ENCODE results near the gene GPATCH2L. TPM values are rescaled to one million over a fixed set of nuclear protein-coding genes. Genes with fewer than 3 reads are reported as not detected.

The GPATCH2L gene
- total RNA-seq, 2 experiments from 2014 or later = 50.1 to 52.1 TPM

DNA sequence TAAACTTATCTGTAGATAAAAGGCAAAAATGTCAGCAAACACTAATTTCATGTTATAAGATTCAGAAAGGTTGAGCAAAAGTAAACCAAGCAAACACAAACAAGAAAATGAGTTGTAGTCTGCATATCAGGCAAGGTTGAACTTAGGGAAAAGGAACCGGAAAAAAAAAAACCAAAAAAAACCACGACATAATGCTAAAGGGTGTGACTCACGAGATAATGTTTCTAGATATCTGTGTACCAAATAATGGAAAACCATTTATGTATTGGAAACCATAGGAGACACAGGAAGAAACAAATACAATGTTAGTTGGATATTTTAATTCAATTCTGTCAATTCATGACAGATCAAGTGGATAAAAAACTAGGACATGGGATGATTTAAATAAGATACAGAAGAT is 60.5 kb downstream of the GPATCH2L start:
- Mint-ChIP-seq H3K36me3 (peaks cover 2% of the 10 kb centered on the region), H3K9me3 (peaks cover 6% of the 10 kb centered on the region), H3K27me3 (no peaks in the 10 kb centered on the region), H3K4me1 (ENCODE audit: low read depth) (no peaks in the 10 kb centered on the region), H3K27ac (no peak overlapping the region), H3K4me3 (no peak overlapping the region)
- no peak for DNase-seq
- ChIA-PET CTCF (no interaction called here), POLR2A (interaction anchor here (0.5 kb wide), 1 partner anchor 26 kb away, joined by 4 read pairs; no protein-coding TSS in a partner anchor)
- intact Hi-C loops (cut with micrococcal nuclease) = no loop called here

DNA sequence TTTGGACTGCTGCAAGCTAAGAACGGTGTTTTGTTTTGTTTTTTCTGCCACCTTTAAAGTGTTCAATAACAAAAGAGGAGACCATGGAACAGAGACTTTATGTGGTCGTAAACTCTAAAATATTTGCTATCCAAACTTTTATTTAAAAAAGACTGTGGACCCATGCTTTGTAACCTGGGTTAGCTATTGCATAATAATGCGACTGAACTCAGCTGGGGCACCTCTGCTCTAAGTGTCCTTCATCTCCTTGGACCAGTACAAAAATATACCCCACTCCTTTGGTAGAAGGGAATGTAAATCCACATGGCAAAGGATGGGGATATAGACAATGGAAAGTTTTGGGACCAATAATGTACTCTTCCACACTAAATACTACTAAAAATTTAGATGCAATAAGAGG is 65.5 kb downstream of the GPATCH2L start:
- no peak for DNase-seq
- peaks cover 9% of the 10 kb centered on the region for H3K9me3 Mint-ChIP-seq
- H3K4me3 Mint-ChIP-seq = no peak overlapping the region
- POLR2A ChIA-PET = interaction anchor here (0.8 kb wide), 1 partner anchor 8 kb away, joined by 3 read pairs; no protein-coding TSS in a partner anchor
- intact Hi-C loops (cut with micrococcal nuclease) = no loop called here
- H3K36me3 Mint-ChIP-seq = peaks cover 2% of the 10 kb centered on the region
- H3K27me3 Mint-ChIP-seq = no peaks in the 10 kb centered on the region
- CTCF ChIA-PET = no interaction called here
- no peaks in the 10 kb centered on the region for H3K4me1 Mint-ChIP-seq (ENCODE audit: low read depth)
- H3K27ac Mint-ChIP-seq = no peak overlapping the region

DNA sequence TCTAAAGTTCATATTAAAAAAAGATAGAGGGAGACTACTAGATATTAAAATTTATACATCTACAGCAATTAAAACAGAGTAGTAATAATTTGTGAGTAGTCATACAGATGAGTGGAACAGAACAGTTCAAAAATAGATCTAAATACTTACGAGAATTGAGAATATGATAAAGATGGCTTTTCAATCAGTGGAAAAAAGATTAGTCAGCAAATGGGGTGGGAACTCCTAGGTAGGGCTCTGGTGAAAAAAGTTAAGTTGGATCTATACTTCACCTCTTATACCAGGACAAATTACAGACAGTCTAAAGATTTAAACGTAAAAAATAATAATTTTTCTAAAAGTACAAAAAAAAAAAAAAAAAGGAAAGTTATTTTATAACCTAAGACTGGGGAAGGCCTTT is 66.9 kb downstream of the GPATCH2L start:
- no peaks in the 10 kb centered on the region for H3K36me3 Mint-ChIP-seq
- CTCF ChIA-PET = no interaction called here
- no peak for DNase-seq
- H3K27ac Mint-ChIP-seq = no peak overlapping the region
- no peaks in the 10 kb centered on the region for H3K4me1 Mint-ChIP-seq (ENCODE audit: low read depth)
- H3K27me3 Mint-ChIP-seq = no peaks in the 10 kb centered on the region
- no peak overlapping the region for H3K4me3 Mint-ChIP-seq
- intact Hi-C loops (cut with micrococcal nuclease) = no loop called here
- H3K9me3 Mint-ChIP-seq = peaks cover 6% of the 10 kb centered on the region
- POLR2A ChIA-PET = no interaction called here

DNA sequence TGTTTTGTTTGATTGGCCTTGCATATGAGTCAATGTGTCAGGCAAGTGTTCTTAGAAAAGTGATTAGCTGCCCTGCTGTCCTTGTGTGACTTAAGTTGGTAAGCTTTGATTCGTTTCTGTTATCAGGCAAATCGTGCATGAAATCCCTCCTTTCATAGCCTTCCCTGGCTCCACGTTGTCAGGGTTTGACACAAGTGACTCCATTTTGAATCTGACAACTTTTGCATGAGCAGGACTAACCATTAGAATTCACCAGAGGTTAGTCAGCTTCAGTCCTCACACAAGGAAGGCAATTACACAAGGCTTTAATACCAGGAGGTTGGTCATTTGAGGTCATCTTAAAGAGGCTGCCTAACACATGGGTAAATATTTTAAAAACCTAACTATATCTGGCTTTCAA is 68.2 kb downstream of the GPATCH2L start:
- intact Hi-C loops (cut with micrococcal nuclease) = no loop called here
- no peaks in the 10 kb centered on the region for H3K4me1 Mint-ChIP-seq (ENCODE audit: low read depth)
- no peak for DNase-seq
- ChIA-PET CTCF (no interaction called here), POLR2A (no interaction called here)
- H3K27ac Mint-ChIP-seq = no peak overlapping the region
- H3K36me3 Mint-ChIP-seq = no peaks in the 10 kb centered on the region
- no peaks in the 10 kb centered on the region for H3K27me3 Mint-ChIP-seq
- H3K9me3 Mint-ChIP-seq = peaks cover 13% of the 10 kb centered on the region
- H3K4me3 Mint-ChIP-seq = no peak overlapping the region

DNA sequence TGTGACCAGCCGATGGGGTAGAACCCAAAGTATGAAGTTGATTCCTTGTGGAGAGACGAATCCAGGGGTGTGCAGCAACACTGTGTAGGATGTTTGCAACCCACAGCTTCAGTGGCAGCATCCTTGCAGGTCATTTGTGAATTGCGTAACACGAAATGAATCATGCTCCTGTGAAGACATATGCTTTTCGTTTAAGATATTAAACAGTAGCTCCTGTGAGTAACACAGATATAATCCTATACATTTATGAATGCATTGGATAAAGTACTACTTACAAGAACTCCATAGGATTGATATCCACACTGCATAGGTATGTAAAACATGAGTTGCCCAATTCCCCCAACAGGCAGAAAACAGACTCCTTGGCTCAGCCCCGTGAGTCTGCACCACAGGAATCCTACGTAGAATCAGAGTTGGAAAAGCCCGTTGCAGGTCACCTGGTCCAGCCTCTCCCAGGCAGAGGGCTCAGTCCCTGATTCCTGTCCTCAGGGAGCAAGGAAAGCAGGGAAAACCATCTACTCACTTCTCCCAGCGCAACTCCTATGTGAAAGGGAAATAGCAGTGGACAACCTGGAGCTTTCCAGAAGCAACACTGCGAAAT is 75.8 kb downstream of the GPATCH2L start:
- H3K27me3 Mint-ChIP-seq = no peaks in the 10 kb centered on the region
- no peak overlapping the region for H3K4me3 Mint-ChIP-seq
- ChIA-PET CTCF (interaction anchor here (0.6 kb wide), 1 partner anchor 1550 kb away, joined by 3 read pairs; no protein-coding TSS in a partner anchor), POLR2A (interaction anchor here (0.6 kb wide), 1 partner anchor 24 kb away, joined by 3 read pairs; no protein-coding TSS in a partner anchor)
- intact Hi-C loops (cut with micrococcal nuclease) = no loop called here
- H3K4me1 Mint-ChIP-seq (ENCODE audit: low read depth) = no peaks in the 10 kb centered on the region
- no peaks in the 10 kb centered on the region for H3K36me3 Mint-ChIP-seq
- no peak for DNase-seq
- H3K27ac Mint-ChIP-seq = no peak overlapping the region
- H3K9me3 Mint-ChIP-seq = peaks cover 27% of the 10 kb centered on the region

DNA sequence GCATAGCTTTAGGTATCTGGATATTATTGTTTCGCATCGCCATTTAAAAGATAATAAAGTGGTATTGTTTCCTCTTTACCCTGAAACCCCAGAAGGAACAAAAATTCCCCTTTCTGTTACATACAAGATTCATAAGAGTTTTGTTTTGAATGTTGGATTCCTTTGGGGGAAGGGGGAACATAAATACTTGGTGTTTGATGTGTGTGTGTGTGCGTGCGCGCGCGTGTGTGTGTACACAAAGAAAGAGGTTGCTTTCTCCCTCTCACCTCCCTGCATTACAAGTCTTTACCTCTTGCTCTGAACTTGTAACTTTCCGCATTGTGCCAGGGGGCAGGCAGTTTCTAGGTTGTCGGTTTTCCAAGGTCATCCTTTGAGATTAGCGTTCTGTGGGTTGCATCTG is 76.4 kb downstream of the GPATCH2L start:
- Mint-ChIP-seq H3K9me3 (peaks cover 27% of the 10 kb centered on the region), H3K36me3 (no peaks in the 10 kb centered on the region), H3K27ac (no peak overlapping the region), H3K27me3 (no peaks in the 10 kb centered on the region), H3K4me1 (ENCODE audit: low read depth) (no peaks in the 10 kb centered on the region), H3K4me3 (no peak overlapping the region)
- POLR2A ChIA-PET = interaction anchor here (0.6 kb wide), 1 partner anchor 25 kb away, joined by 3 read pairs; no protein-coding TSS in a partner anchor
- CTCF ChIA-PET = interaction anchor here (0.6 kb wide), 1 partner anchor 1551 kb away, joined by 3 read pairs; no protein-coding TSS in a partner anchor
- intact Hi-C loops (cut with micrococcal nuclease) = no loop called here
- no peak for DNase-seq

DNA sequence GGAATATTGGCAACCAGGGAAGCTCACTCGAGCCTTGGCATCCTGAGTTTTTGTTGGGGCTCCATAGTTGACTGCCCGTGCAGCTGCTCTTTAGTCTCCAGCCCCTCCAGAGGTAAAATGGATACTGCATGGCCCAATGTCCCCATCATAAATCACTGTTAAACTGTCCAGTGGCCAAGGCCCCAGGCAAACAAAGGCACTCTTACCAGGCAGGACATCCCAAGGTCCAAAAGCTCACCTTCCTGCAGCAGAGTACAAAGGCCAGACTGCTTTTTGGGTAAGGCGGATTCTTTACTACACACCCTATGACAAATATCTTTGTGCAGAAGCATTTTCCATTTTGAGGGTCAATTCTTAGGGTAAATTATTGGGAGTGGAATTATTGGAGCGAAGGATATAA is 81.1 kb downstream of the GPATCH2L start:
- H3K27me3 Mint-ChIP-seq = no peaks in the 10 kb centered on the region
- H3K4me3 Mint-ChIP-seq = no peak overlapping the region
- CTCF ChIA-PET = no interaction called here
- H3K27ac Mint-ChIP-seq = no peak overlapping the region
- H3K36me3 Mint-ChIP-seq = peaks cover 20% of the 10 kb centered on the region
- POLR2A ChIA-PET = no interaction called here
- DNase-seq = no peak
- no peaks in the 10 kb centered on the region for H3K4me1 Mint-ChIP-seq (ENCODE audit: low read depth)
- H3K9me3 Mint-ChIP-seq = no peaks in the 10 kb centered on the region
- intact Hi-C loops (cut with micrococcal nuclease) = no loop called here

DNA sequence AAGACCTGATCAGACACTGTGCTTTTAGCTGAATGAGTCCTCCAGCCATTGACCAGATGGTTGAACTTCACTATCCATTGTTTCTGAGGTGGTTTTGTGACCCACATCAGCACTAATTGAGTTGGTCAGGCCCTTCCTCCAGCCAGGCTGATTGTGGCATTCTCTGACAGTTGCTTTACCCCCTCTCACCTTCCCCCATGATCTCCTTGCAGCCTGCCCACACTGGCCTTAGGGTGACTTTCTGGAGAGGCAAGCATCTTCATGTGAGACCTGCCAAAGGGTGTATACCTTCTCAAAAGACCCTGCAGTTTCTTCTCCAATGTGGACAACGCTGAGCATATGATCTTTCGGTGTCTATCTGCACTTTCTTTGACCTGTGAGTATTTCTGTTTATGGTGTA is 83.9 kb downstream of the GPATCH2L start:
- no peak for DNase-seq
- no peak overlapping the region for H3K27ac Mint-ChIP-seq
- peaks cover 26% of the 10 kb centered on the region for H3K36me3 Mint-ChIP-seq
- CTCF ChIA-PET = no interaction called here
- POLR2A ChIA-PET = no interaction called here
- peaks cover 5% of the 10 kb centered on the region for H3K9me3 Mint-ChIP-seq
- H3K4me3 Mint-ChIP-seq = no peak overlapping the region
- no peaks in the 10 kb centered on the region for H3K27me3 Mint-ChIP-seq
- intact Hi-C loops (cut with micrococcal nuclease) = no loop called here
- no peaks in the 10 kb centered on the region for H3K4me1 Mint-ChIP-seq (ENCODE audit: low read depth)

DNA sequence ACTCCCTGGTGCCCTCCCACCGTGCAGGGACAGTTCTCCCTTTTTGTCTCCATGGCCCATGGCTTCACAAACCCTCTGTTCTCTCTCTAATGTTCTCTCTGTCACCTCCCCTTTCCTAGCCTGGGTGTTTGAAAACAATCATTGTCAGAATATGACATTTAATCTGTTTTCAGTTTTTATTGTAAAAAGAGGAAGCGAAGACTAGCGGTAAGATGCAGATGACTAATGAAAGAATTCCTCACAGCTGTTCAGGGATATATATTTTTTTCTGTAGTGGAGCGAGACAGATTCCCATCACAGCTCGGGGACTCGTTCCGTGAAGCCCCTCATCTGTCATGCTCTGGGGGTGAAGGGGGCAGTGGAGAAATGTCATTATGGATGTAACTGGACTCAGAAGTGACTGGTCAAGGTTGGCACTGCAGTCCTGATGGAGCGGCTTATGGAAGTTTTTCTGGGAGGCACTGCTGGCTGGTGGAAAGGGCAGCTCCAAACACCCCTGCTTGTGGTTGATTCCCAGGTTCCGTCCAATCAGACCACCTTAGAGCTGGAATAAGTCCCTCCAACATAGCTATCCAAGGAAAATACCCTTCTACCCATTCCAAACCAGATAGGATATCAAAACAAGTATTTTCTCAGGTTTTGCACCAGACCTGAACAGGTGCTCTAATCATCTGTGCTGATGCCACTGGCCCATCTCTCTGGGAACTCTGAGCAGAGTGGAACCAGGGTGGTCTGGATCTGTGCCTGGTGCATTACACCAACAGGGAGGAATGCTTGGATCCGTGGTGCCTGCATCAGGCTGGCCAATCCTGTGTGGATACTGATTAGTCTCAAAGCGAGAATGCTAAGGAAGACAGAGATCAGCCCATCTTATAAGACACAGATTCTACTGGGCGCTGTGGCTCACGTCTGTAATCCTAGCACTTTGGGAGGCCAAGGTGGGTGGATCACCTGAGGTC is 84.7 kb downstream of the GPATCH2L start:
- Mint-ChIP-seq H3K4me1 (ENCODE audit: low read depth) (no peaks in the 10 kb centered on the region), H3K36me3 (peaks cover 26% of the 10 kb centered on the region), H3K9me3 (peaks cover 13% of the 10 kb centered on the region), H3K4me3 (no peak overlapping the region), H3K27ac (no peak overlapping the region), H3K27me3 (peaks cover 1% of the 10 kb centered on the region)
- ChIA-PET POLR2A (no interaction called here), CTCF (no interaction called here)
- intact Hi-C loops (cut with micrococcal nuclease) = no loop called here
- DNase-seq = no peak

DNA sequence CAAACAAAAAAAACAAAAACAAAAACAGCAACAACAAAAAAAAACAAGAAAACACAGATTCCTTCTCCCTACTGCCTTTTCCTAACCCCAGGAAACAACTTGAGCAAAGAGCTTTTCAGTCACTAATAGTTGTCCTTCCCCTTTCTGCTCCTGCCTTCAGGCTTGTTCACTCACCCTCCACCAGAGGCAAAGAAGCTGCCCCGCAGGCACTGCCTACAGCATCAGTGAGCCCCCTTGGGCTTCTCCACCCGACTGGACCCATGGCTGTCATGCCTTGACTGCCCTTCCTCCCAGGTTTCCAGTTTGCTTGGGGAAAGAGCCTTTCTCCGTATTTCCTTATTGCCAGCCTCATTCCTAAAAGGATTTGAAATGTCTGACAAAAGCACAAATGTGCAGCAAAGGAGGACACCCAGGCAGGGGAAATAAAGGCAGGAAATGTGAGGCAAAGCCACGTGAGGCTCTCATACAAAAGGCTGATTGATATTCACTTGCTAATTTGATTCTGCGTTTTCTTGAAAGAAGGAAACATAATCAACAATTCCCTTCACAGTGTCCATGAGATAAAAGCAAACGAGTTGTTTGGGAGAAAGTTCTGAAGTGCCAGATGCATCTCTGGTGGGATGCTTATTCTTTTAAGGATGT is 85.7 kb downstream of the GPATCH2L start:
- Mint-ChIP-seq H3K36me3 (peaks cover 28% of the 10 kb centered on the region), H3K4me1 (ENCODE audit: low read depth) (no peaks in the 10 kb centered on the region), H3K27ac (no peak overlapping the region), H3K27me3 (peaks cover 1% of the 10 kb centered on the region), H3K4me3 (no peak overlapping the region), H3K9me3 (peaks cover 21% of the 10 kb centered on the region)
- ChIA-PET POLR2A (no interaction called here), CTCF (interaction anchor here (0.7 kb wide), 1 partner anchor 53 kb away, joined by 3 read pairs; no protein-coding TSS in a partner anchor)
- no peak for DNase-seq
- intact Hi-C loops (cut with micrococcal nuclease) = no loop called here

DNA sequence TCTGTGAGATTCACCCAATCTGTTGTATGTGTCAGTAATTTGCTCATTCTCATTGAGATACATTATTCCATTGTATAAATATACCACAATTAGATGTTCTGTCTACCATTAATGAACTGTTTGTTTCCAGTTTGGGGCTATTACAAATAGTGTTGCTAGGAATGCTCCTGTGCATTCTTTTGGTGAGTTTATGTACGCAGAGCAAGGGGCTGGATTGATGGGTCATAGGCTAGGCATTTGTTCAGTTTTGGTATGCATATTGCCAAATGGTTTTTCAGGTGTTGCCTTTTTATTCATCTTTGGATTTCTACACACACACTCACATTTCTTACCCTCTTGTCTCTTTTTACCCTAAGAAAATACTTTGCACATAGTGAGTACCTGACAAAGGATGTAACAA is 93.4 kb downstream of the GPATCH2L start:
- no peaks in the 10 kb centered on the region for H3K4me1 Mint-ChIP-seq (ENCODE audit: low read depth)
- H3K27me3 Mint-ChIP-seq = peaks cover 5% of the 10 kb centered on the region
- peaks cover 7% of the 10 kb centered on the region for H3K36me3 Mint-ChIP-seq
- no peak overlapping the region for H3K27ac Mint-ChIP-seq
- no peak overlapping the region for H3K4me3 Mint-ChIP-seq
- DNase-seq = no peak
- intact Hi-C loops (cut with micrococcal nuclease) = no loop called here
- peaks cover 31% of the 10 kb centered on the region for H3K9me3 Mint-ChIP-seq
- POLR2A ChIA-PET = no interaction called here
- CTCF ChIA-PET = no interaction called here

DNA sequence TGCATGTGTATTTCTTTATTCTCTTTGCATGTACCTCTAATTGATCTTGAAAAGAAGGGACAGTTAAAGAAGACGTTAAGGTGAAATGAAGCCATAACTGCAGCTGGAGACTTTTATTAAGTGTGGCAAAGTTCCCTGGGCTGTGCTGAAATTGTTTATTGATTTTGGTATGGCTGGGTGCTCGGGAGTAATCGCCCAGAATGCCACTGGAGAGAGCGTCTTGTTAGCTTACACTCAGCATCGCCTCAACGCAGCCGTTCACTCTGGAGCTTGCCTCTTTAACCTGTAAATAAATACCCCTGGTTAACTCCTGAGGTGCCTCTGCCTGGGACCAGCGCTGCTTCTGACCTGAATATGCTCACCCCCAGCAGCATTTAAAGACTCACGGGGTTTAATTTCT is 98.6 kb downstream of the GPATCH2L start:
- H3K9me3 Mint-ChIP-seq = no peaks in the 10 kb centered on the region
- peaks cover 10% of the 10 kb centered on the region for H3K27me3 Mint-ChIP-seq
- H3K36me3 Mint-ChIP-seq = no peaks in the 10 kb centered on the region
- H3K27ac Mint-ChIP-seq = no peak overlapping the region
- POLR2A ChIA-PET = interaction anchor here (1.0 kb wide), 1 partner anchor 9 kb away, joined by 3 read pairs; no protein-coding TSS in a partner anchor
- intact Hi-C loops (cut with micrococcal nuclease) = no loop called here
- CTCF ChIA-PET = no interaction called here
- no peaks in the 10 kb centered on the region for H3K4me1 Mint-ChIP-seq (ENCODE audit: low read depth)
- DNase-seq = no peak
- no peak overlapping the region for H3K4me3 Mint-ChIP-seq

All from activated CD4-positive, alpha-beta memory T cell treated with anti-CD3 and anti-CD28 coated beads for 36 hours (primary cell).